CD14-positive monocyte (primary cell): Measurements from ENCODE around the gene PLA2G2C. TPM values are rescaled to one million over a fixed set of nuclear protein-coding genes. Genes with fewer than 3 reads are reported as not detected.

Experiments
- DNase-seq, 3 donors: peaks; one replicate each; pipeline ENCODE4 v3.0.0-alpha.2; 2011 to 2022
- H2AFZ ChIP-seq: 2 replicates; pipeline ENCODE4 v1.6.0; 2012; ENCODE audit warnings: mild to moderate bottlenecking, low read depth, low read length, inconsistent platforms; ENCODE audit not compliant: insufficient read depth, poor library complexity, severe bottlenecking
- H3K27ac ChIP-seq, 2 donors: 1 replicate in 1 of 2; 2 replicates in 1 of 2; pipeline ENCODE4 v1.5.1; 2012 to 2013; ENCODE audit warnings: low read length in 2 of 2, control low read depth in 1 of 2, inconsistent platforms in 1 of 2, low read depth in 1 of 2, mild to moderate bottlenecking in 1 of 2
- H3K27me3 ChIP-seq, 2 donors: one replicate each; pipeline versions ENCODE4 v1.6.0 to v1.6.1; 2011 to 2013; ENCODE audit warnings: low read length in 2 of 2; ENCODE audit not compliant: control insufficient read depth in 2 of 2, insufficient read depth in 2 of 2
- H3K36me3 ChIP-seq, 2 donors: replicated peaks in 1 of 2; 1 replicate in 1 of 2; 2 replicates in 1 of 2; pipeline versions ENCODE4 v1.5.1 to v1.6.1; 2012 to 2013; ENCODE audit warnings: low read length in 2 of 2, control low read depth in 1 of 2, inconsistent platforms in 1 of 2, mild to moderate bottlenecking in 1 of 2; ENCODE audit not compliant: insufficient read depth in 2 of 2, control insufficient read depth in 1 of 2
- H3K4me1 ChIP-seq, 2 donors: 1 replicate in 1 of 2; 2 replicates in 1 of 2; pipeline versions ENCODE4 v1.5.1 to v1.6.1; 2012 to 2013; ENCODE audit warnings: low read length in 2 of 2, control low read depth in 1 of 2, inconsistent platforms in 1 of 2, mild to moderate bottlenecking in 1 of 2, moderate library complexity in 1 of 2; ENCODE audit not compliant: insufficient read depth in 2 of 2, control insufficient read depth in 1 of 2
- H3K4me2 ChIP-seq: replicated peaks from 2 replicates; pipeline ENCODE3; 2012; ENCODE audit warnings: low read length, moderate library complexity, mild to moderate bottlenecking; ENCODE audit not compliant: poor library complexity, severe bottlenecking; ENCODE audit errors: extremely low read depth
- H3K4me3 ChIP-seq, 3 experiments: fragments of 200-600 bp in 1 of 3; sonication (generic) in 1 of 3; replicated peaks in 1 of 3; 1 replicate in 2 of 3; 2 replicates in 1 of 3; pipeline ENCODE4 v1.5.1; 2011 to 2013; ENCODE audit warnings: low read length in 3 of 3, mild to moderate bottlenecking in 3 of 3, control low read depth in 2 of 3, low read depth in 2 of 3, inconsistent platforms in 1 of 3, moderate library complexity in 1 of 3
- H3K79me2 ChIP-seq: 2 replicates; pipeline ENCODE4 v1.6.0; 2012; ENCODE audit warnings: mild to moderate bottlenecking, control low read depth, inconsistent platforms, low read length, moderate library complexity; ENCODE audit not compliant: insufficient read depth
- H3K9ac ChIP-seq: 2 replicates; pipeline ENCODE4 v1.6.0; 2017; ENCODE audit warnings: low read length, mild to moderate bottlenecking; ENCODE audit not compliant: insufficient read depth, poor library complexity, severe bottlenecking
- H3K9me3 ChIP-seq, 2 donors: replicated peaks in 1 of 2; 1 replicate in 1 of 2; 2 replicates in 1 of 2; pipeline versions ENCODE4 v1.5.1 to v1.6.1; 2012 to 2013; ENCODE audit warnings: low read length in 2 of 2, control low read depth in 1 of 2; ENCODE audit not compliant: control insufficient read depth in 1 of 2, insufficient read depth in 1 of 2
- H4K20me1 ChIP-seq: 2 replicates; pipeline ENCODE4 v1.6.0; 2012; ENCODE audit warnings: mild to moderate bottlenecking, low read length, control low read depth, moderate library complexity; ENCODE audit not compliant: insufficient read depth
- H3K27ac Mint-ChIP-seq, 7 donors: one replicate each; pipeline ENCODE4 v1.8.0; 2020; ENCODE audit warnings: mild to moderate bottlenecking in 7 of 7, mixed read lengths in 7 of 7, moderate library complexity in 6 of 7, inconsistent platforms in 2 of 7
- H3K27me3 Mint-ChIP-seq, 3 donors: one replicate each; pipeline ENCODE4 v1.8.0; 2021 to 2022; ENCODE audit warnings: low read depth in 3 of 3, mild to moderate bottlenecking in 3 of 3, mixed read lengths in 3 of 3, moderate library complexity in 3 of 3, inconsistent platforms in 1 of 3
- H3K36me3 Mint-ChIP-seq, 2 donors: one replicate each; pipeline ENCODE4 v1.8.0; 2020; ENCODE audit warnings: mixed read lengths in 2 of 2, inconsistent platforms in 1 of 2, mild to moderate bottlenecking in 1 of 2
- H3K4me1 Mint-ChIP-seq: one replicate; pipeline ENCODE4 v1.8.0; 2020; ENCODE audit warnings: mild to moderate bottlenecking, mixed read lengths
- H3K4me3 Mint-ChIP-seq, 2 donors: one replicate each; pipeline ENCODE4 v1.8.0; 2020; ENCODE audit warnings: mild to moderate bottlenecking in 2 of 2, mixed read lengths in 2 of 2, moderate library complexity in 1 of 2
- H3K9me3 Mint-ChIP-seq, 7 donors: one replicate each; pipeline ENCODE4 v1.8.0; 2020 to 2022; ENCODE audit warnings: mixed read lengths in 7 of 7, mild to moderate bottlenecking in 6 of 7, moderate library complexity in 6 of 7, inconsistent platforms in 2 of 7
- WGBS: methylation state at CpG from one replicate; pipeline ENCODE4 v1.1.5; 2013; ENCODE audit warnings: missing lambda C conversion rate; ENCODE audit not compliant: insufficient coverage; 5-methylcytosine and 5-hydroxymethylcytosine counted together
- intact Hi-C, 2 donors: fragments of 100-400 bp; cut with micrococcal nuclease; formaldehyde crosslinking; loops; one replicate each; pipeline versions ENCODE4 v1.15.0 to v1.15.1; 2023
- polyA plus RNA-seq, 3 donors: library from polyadenylated mRNA; depleted of rRNA in 1 of 3; unstranded in 2 of 3; stranded (reverse) in 1 of 3; fragments of 300-500 nt in 2 of 3; fragments of >200 nt in 1 of 3; fragmentation: Illumina TruSeq in 2 of 3; gene quantifications; 1 replicate in 2 of 3; 2 replicates in 1 of 3; pipeline ENCODE4 v1.2.3, GENCODE V29; 2012 to 2021
- TF ChIP-seq, protein P1 (sequence below): fragments of 200-600 bp; IDR thresholded peaks from one replicate; pipeline ENCODE4 v1.8.0; 2022; ENCODE audit warnings: antibody characterized with exemption, mild to moderate bottlenecking

The PLA2G2C gene
- polyA plus RNA-seq, 3 donors: 0.07 to 0.40 TPM; not detected in 1

GRCh38 chr1:20126806-20127440, 59.4 kb downstream of the PLA2G2C start:
- H2AFZ ChIP-seq: no peak overlapping the region
- no peaks in the 10 kb centered on the region for H4K20me1 ChIP-seq
- H3K4me1 Mint-ChIP-seq: peaks cover 28% of the 10 kb centered on the region
- peaks cover 2 to 22% (median 15%) of the 10 kb centered on the region in 7 donors for H3K9me3 Mint-ChIP-seq
- H3K27me3 Mint-ChIP-seq: peaks cover 1 to 14% (median 12%) of the 10 kb centered on the region in 3 donors
- H3K4me3 Mint-ChIP-seq: peak overlapping the region in 1 of 2 donors; percentile 19
- no peak for DNase-seq
- no peak overlapping the region for H3K27ac ChIP-seq
- no peaks in the 10 kb centered on the region for H3K27me3 ChIP-seq
- no peak overlapping the region for H3K9ac ChIP-seq
- H3K4me1 ChIP-seq: peaks cover 13 to 26% of the 10 kb centered on the region in 2 donors
- H3K36me3 Mint-ChIP-seq: no peaks in the 10 kb centered on the region
- no peak overlapping the region for H3K4me3 ChIP-seq
- WGBS: 96% methylated on average over 9 of the region's 10 CpGs
- H3K79me2 ChIP-seq: no peaks in the 10 kb centered on the region
- H3K4me2 ChIP-seq: no peak overlapping the region
- TF ChIP-seq, protein P1, sequence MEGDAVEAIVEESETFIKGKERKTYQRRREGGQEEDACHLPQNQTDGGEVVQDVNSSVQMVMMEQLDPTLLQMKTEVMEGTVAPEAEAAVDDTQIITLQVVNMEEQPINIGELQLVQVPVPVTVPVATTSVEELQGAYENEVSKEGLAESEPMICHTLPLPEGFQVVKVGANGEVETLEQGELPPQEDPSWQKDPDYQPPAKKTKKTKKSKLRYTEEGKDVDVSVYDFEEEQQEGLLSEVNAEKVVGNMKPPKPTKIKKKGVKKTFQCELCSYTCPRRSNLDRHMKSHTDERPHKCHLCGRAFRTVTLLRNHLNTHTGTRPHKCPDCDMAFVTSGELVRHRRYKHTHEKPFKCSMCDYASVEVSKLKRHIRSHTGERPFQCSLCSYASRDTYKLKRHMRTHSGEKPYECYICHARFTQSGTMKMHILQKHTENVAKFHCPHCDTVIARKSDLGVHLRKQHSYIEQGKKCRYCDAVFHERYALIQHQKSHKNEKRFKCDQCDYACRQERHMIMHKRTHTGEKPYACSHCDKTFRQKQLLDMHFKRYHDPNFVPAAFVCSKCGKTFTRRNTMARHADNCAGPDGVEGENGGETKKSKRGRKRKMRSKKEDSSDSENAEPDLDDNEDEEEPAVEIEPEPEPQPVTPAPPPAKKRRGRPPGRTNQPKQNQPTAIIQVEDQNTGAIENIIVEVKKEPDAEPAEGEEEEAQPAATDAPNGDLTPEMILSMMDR: no peak
- peaks cover 3 to 8% of the 10 kb centered on the region in 2 donors for H3K9me3 ChIP-seq
- H3K27ac Mint-ChIP-seq: peak overlapping the region in 2 of 7 donors; percentile 32 to 45
- intact Hi-C loops: no loop called here
- H3K36me3 ChIP-seq: no peaks in the 10 kb centered on the region

DNA sequence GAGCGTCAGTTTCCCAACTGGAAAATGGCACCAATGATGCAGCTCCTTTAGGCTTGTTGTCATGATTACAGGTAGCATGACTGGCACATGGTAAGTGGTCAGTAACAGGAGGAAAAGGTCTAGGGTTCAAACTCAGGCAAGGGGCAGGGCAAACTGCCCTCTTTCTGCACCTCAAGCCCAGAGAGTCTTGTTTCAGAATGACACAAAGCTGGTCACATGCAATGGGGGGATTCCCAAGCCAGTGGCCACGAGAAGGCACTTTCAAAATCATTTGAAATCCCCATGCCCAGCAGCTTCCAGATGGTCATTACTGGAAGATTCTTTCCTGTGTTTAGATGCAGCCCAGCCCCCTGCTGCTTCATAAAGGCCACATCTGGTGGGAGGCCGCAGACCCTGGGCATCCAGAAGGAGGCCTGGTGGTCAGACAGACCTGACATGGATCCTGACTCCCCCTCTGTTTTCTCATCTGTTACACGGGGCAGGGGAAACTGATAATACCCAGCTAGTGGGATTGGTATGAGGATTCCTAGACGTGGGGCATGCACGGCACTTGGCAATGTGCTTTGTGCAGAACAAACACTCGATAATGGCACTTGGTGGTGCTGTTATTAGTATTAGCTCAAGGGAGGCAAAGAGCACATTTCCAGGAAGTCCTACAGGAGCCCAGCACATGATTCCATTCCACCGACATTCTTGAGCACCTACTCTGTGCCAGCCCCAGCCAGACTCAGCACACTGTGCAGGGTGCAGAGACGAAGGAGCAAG, 60.1 kb downstream of the PLA2G2C start:
- Mint-ChIP-seq H3K27ac (peak overlapping the region in 1 of 7 donors; percentile 15), H3K4me3 (no peak overlapping the region), H3K4me1 (peaks cover 28% of the 10 kb centered on the region), H3K27me3 (peaks cover 2 to 17% (median 10%) of the 10 kb centered on the region in 3 donors), H3K36me3 (no peaks in the 10 kb centered on the region), H3K9me3 (peaks cover 2 to 20% (median 15%) of the 10 kb centered on the region in 7 donors)
- peaks cover 3 to 8% of the 10 kb centered on the region in 2 donors for H3K9me3 ChIP-seq
- peak in 1 of 3 donors; percentile 39 for DNase-seq
- intact Hi-C loops: no loop called here
- no peaks in the 10 kb centered on the region for H4K20me1 ChIP-seq
- no peaks in the 10 kb centered on the region for H3K36me3 ChIP-seq
- WGBS: 83% methylated on average over 7 of the region's 9 CpGs
- H3K27ac ChIP-seq: no peak overlapping the region
- no peak overlapping the region for H2AFZ ChIP-seq
- no peaks in the 10 kb centered on the region for H3K79me2 ChIP-seq
- TF ChIP-seq, protein P1: no peak
- H3K4me2 ChIP-seq: no peak overlapping the region
- H3K9ac ChIP-seq: no peak overlapping the region
- H3K27me3 ChIP-seq: peaks cover 0 to 2% of the 10 kb centered on the region in 2 donors
- no peak overlapping the region for H3K4me3 ChIP-seq
- peaks cover 13 to 26% of the 10 kb centered on the region in 2 donors for H3K4me1 ChIP-seq
